K562 (cell line): ENCODE results near the gene LYRM7. TPM values are rescaled to one million over a fixed set of nuclear protein-coding genes. Genes with fewer than 3 reads are reported as not detected.

Source experiments
- ATAC-seq: fragments of 200-7000 bp; cut with Tn5 transposase; 3 replicates; pipeline ENCODE4 v1.9.1; 2020; ENCODE audit warnings: moderate library complexity
- BruUV-seq: library from RNA; stranded (reverse); fragments of 400-500 nt; replicated peaks from 2 replicates; lab custom pipeline; 2021; lab: Mats Ljungman, UMichigan
- CTCF ChIA-PET: fragments of 300-600 bp; formaldehyde crosslinking; extraction: SDS; loops from one replicate; lab custom pipeline; 2021; ENCODE audit warnings: low intra/inter-chr PET ratio; lab: Yijun Ruan, JAX
- POLR2A ChIA-PET: fragments of 300-600, 350-650 bp; sonication (Branson Sonifier 250); formaldehyde crosslinking; extraction: SDS; loops from one replicate; lab custom pipeline; 2021; ENCODE audit warnings: antibody characterized with exemption, inconsistent platforms; lab: Yijun Ruan, JAX
- DNase-seq, 4 experiments: peaks; one replicate each; pipeline versions ENCODE4 v3.0.0 to v3.0.0-alpha.2; 2011 to 2018; ENCODE audit warnings: low spot score in 3 of 4, mixed read lengths in 3 of 4; ENCODE audit errors: extremely low read depth in 1 of 4
- FAIRE-seq: peaks from 2 replicates; lab custom pipeline; 2011; peaks lifted over from hg19 to GRCh38; lab: Jason Lieb, UNC
- H2AFZ ChIP-seq: 2 replicates; pipeline ENCODE4 v1.6.0; 2011; ENCODE audit warnings: low read depth, low read length, control low read depth, inconsistent platforms
- H3K27ac ChIP-seq: fragments of 200-600 bp; 3 replicates; pipeline ENCODE4 v1.8.0; 2011; ENCODE audit warnings: low read depth, mild to moderate bottlenecking, control low read depth, inconsistent platforms, low read length, moderate library complexity, mixed read lengths; ENCODE audit errors: extremely low read depth
- H3K27me3 ChIP-seq, 2 experiments: fragments of 300-600 bp in 1 of 2; 2 replicates in 1 of 2; 3 replicates in 1 of 2; pipeline versions ENCODE4 v1.6.0 to v1.8.0; 2011; ENCODE audit warnings: inconsistent platforms in 2 of 2, low read length in 2 of 2, mild to moderate bottlenecking in 1 of 2, mixed read lengths in 1 of 2, moderate library complexity in 1 of 2; ENCODE audit not compliant: control insufficient read depth in 2 of 2, insufficient read depth in 2 of 2
- H3K36me3 ChIP-seq: fragments of 300-600 bp; 3 replicates; pipeline ENCODE4 v1.8.0; 2011; ENCODE audit warnings: mild to moderate bottlenecking, low read length, inconsistent platforms; ENCODE audit not compliant: control insufficient read depth, insufficient read depth
- H3K4me1 ChIP-seq, 2 experiments: fragments of 200-600 bp in 1 of 2; replicated peaks in 1 of 2; 2 replicates in 1 of 2; 3 replicates in 1 of 2; pipeline versions ENCODE4 v1.5.1 to v1.8.0; 2011; ENCODE audit warnings: inconsistent platforms in 2 of 2, low read length in 2 of 2, mild to moderate bottlenecking in 1 of 2, mixed read lengths in 1 of 2, moderate library complexity in 1 of 2; ENCODE audit not compliant: control insufficient read depth in 2 of 2, insufficient read depth in 2 of 2
- H3K4me2 ChIP-seq: 2 replicates; pipeline ENCODE4 v1.6.1; 2011; ENCODE audit warnings: low read length, control low read depth, inconsistent platforms, mixed read lengths; ENCODE audit not compliant: insufficient read depth
- H3K4me3 ChIP-seq: fragments of 200-600 bp; sonication (generic), shearing (Covaris generic); 2 replicates; pipeline ENCODE4 v1.5.1; 2016; ENCODE audit warnings: control low read depth, inconsistent platforms
- H3K79me2 ChIP-seq: fragments of 200-600 bp; 3 replicates; pipeline ENCODE4 v1.8.0; 2011; ENCODE audit warnings: low read length, inconsistent platforms; ENCODE audit not compliant: control insufficient read depth, insufficient read depth
- H3K9ac ChIP-seq, 2 experiments: 2 replicates each; pipeline versions ENCODE4 v1.6.0 to v1.6.1; 2011; ENCODE audit warnings: low read depth in 2 of 2, low read length in 2 of 2, control low read depth in 1 of 2, inconsistent platforms in 1 of 2, mild to moderate bottlenecking in 1 of 2, mixed read lengths in 1 of 2; ENCODE audit not compliant: insufficient read depth in 1 of 2
- H3K9me1 ChIP-seq: one replicate; pipeline ENCODE4 v1.6.0; 2011; ENCODE audit warnings: inconsistent platforms, mild to moderate bottlenecking, low read length, moderate library complexity; ENCODE audit not compliant: control insufficient read depth, insufficient read depth
- H3K9me3 ChIP-seq: replicated peaks from 2 replicates; pipeline ENCODE4 v1.5.1; 2011; ENCODE audit warnings: low read depth, low read length, inconsistent platforms; ENCODE audit not compliant: control insufficient read depth, insufficient read depth
- H4K20me1 ChIP-seq: replicated peaks from 2 replicates; pipeline ENCODE4 v1.6.1; 2011; ENCODE audit warnings: low read length, inconsistent platforms, mixed read lengths; ENCODE audit not compliant: control insufficient read depth, insufficient read depth
- ARID1B ChIP-seq: fragments of 450-650 bp; IDR thresholded peaks from 2 replicates; pipeline ENCODE4 v1.6.1; 2016; ENCODE audit warnings: antibody characterized with exemption, mild to moderate bottlenecking, inconsistent platforms
- CBX8 ChIP-seq: fragments of 200-600 bp; sonication (generic); IDR thresholded peaks from 2 replicates; pipeline ENCODE4 v1.6.1; 2012; ENCODE audit warnings: borderline replicate concordance, mixed run types, low read depth, mild to moderate bottlenecking, moderate library complexity, mixed read lengths, low read length, control low read depth, inconsistent platforms; ENCODE audit not compliant: poor library complexity, severe bottlenecking; ENCODE audit errors: extremely low read depth
- HES1 ChIP-seq: fragments of 450-650 bp; IDR thresholded peaks from 2 replicates; pipeline ENCODE4 v1.6.1; 2016; ENCODE audit warnings: low read depth, mild to moderate bottlenecking, moderate library complexity
- KLF13 ChIP-seq: fragments of 450-650 bp; IDR thresholded peaks from 2 replicates; pipeline ENCODE4 v1.6.1; 2016; ENCODE audit warnings: missing genetic modification characterization, low read depth, mild to moderate bottlenecking, missing compliant biosample characterization, moderate library complexity, borderline replicate concordance
- NCOR1 ChIP-seq: fragments of 450-650 bp; IDR thresholded peaks from 2 replicates; pipeline ENCODE4 v1.6.1; 2016; ENCODE audit warnings: mild to moderate bottlenecking, moderate library complexity
- NEUROD1 ChIP-seq: fragments of 150-350 bp; IDR thresholded peaks from 2 replicates; pipeline ENCODE4 v1.6.1; 2014; ENCODE audit warnings: borderline replicate concordance, low read length, low read depth; ENCODE audit not compliant: partially characterized antibody
- PML ChIP-seq: IDR thresholded peaks from 2 replicates; pipeline ENCODE4 v1.6.1; 2012; ENCODE audit warnings: low read length, inconsistent platforms
- POU5F1 ChIP-seq: fragments of 150-350 bp; IDR thresholded peaks from 2 replicates; pipeline ENCODE4 v1.6.1; 2014; ENCODE audit warnings: borderline replicate concordance, low read length, low read depth, mild to moderate bottlenecking; ENCODE audit not compliant: partially characterized antibody
- WHSC1 ChIP-seq: IDR thresholded peaks from one replicate; pipeline ENCODE4 v1.6.1; 2012; ENCODE audit warnings: low read length, control low read depth, inconsistent platforms
- ZFP36 ChIP-seq: fragments of 150-350 bp; IDR thresholded peaks from 2 replicates; pipeline ENCODE4 v1.6.1; 2018; ENCODE audit warnings: low read length, low read depth; ENCODE audit not compliant: partially characterized antibody
- ZNF76 ChIP-seq: fragments of 250-450 bp; sonication (Bioruptor Pico); IDR thresholded peaks from 2 replicates; pipeline ENCODE4 v1.4.0; 2020; ENCODE audit warnings: mild to moderate bottlenecking, moderate library complexity, borderline replicate concordance
- WGBS: fragments of 100-300 bp; shearing (Covaris generic); methylation state at CpG from one replicate; pipeline ENCODE4 v1.1.6; 2016; ENCODE audit warnings: low coverage, mixed read lengths; ENCODE audit not compliant: insufficient coverage; ENCODE audit errors: missing lambda C conversion rate; 5-methylcytosine and 5-hydroxymethylcytosine counted together
- in situ Hi-C: fragments of 300-500 bp; cut with MboI; formaldehyde crosslinking; loops from 4 replicates; pipeline ENCODE4 v1.15.0; 2018; ENCODE audit warnings: inconsistent platforms, mixed read lengths
- intact Hi-C: fragments of 100-400 bp; cut with micrococcal nuclease; formaldehyde crosslinking; loops from 2 replicates; pipeline ENCODE4 v1.14.2; 2022
- polyA plus RNA-seq, 8 experiments: library from polyadenylated mRNA; depleted of rRNA in 4 of 8; stranded (reverse) in 5 of 8; unstranded in 3 of 8; fragments of >200 nt; fragmentation: Nextera tagmentation in 2 of 8; fragmentation: Illumina TruSeq in 1 of 8; extraction: Ambion mirVana in 2 of 8; extraction: Trizol in 1 of 8; gene quantifications; 2 replicates each; pipeline versions ENCODE4 v1.2.1 to v1.2.3, GENCODE V29; 2011 to 2014; ENCODE audit warnings: inconsistent platforms in 1 of 8, missing spikeins in 1 of 8
- total RNA-seq, 7 experiments: library from RNA; depleted of rRNA in 6 of 7; stranded (reverse); fragments of >200 nt in 6 of 7; fragmentation: Illumina TruSeq in 2 of 7; extraction: Trizol in 2 of 7; gene quantifications; 2 replicates each; pipeline versions ENCODE4 v1.2.1 to v1.2.3, GENCODE V29; 2011 to 2021; ENCODE audit warnings: low replicate concordance in 1 of 7
- TF ChIP-seq, protein P1 (sequence below): fragments of 250-450 bp; sonication (Bioruptor Pico); IDR thresholded peaks from 2 replicates; pipeline ENCODE4 v1.8.0; 2021; ENCODE audit warnings: moderate library complexity, mild to moderate bottlenecking, inconsistent platforms

The LYRM7 gene
- total and polyA plus RNA-seq, 9 of the 15 experiments (the other 6 are each of a cell fraction or from before 2014, with no cell fraction given) = 16.2 to 70.1 (median 33.3) TPM

- intact Hi-C loops (no loop called here), in situ Hi-C loops (no loop called here)
- Histone ChIP-seq H3K4me2 (no peak overlapping the region), H3K79me2 (no peaks in the 10 kb centered on the region), H3K36me3 (no peaks in the 10 kb centered on the region), H3K9ac (no peak overlapping the region), H3K9me3 (no peaks in the 10 kb centered on the region), H4K20me1 (no peaks in the 10 kb centered on the region), H3K9me1 (no peaks in the 10 kb centered on the region), H3K4me3 (no peak overlapping the region), H3K27ac (no peak overlapping the region), H3K4me1 (no peaks in the 10 kb centered on the region), H3K27me3 (no peaks in the 10 kb centered on the region), H2AFZ (no peak overlapping the region)
- FAIRE-seq (no peak), DNase-seq (no peak), ATAC-seq (peak; percentile 38)
- POLR2A ChIA-PET = no interaction called here
- TF ChIP-seq POU5F1 (no peak), HES1 (no peak), KLF13 (tag) (no peak), ARID1B (no peak), CBX8 (no peak), NCOR1 (no peak), PML (no peak), ZFP36 (no peak), WHSC1 (no peak), ZNF76 (no peak), NEUROD1 (no peak)
- TF ChIP-seq, protein P1, sequence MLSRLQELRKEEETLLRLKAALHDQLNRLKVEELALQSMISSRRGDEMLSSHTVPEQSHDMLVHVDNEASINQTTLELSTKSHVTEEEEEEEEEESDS = no peak
- CTCF ChIA-PET = no interaction called here
- 85% methylated on average over 1 of the region's 1 CpG for WGBS
- no TSS peak for BruUV-seq
These were observed 38.4 kb downstream of the LYRM7 start for GRCh38 chr5:131209175-131209505.
